CD1c-positive myeloid dendritic cell (primary cell): ENCODE data around the gene CASQ1.

Experiments
- DNase-seq: peaks from one replicate; pipeline ENCODE4 v3.0.0-alpha.2; 2016; ENCODE audit errors: extremely low spot score

The CASQ1 gene

GRCh38 chr1:160168609-160169369, 21.6 kb upstream of the CASQ1 start:
- no peak for DNase-seq

- DNase-seq, result peak; percentile 46
Observed at GRCh38 chr1:160169553-160170399, 20.6 kb upstream of the CASQ1 start.

GRCh38 chr1:160171354-160171753, 19.0 kb upstream of the CASQ1 start:
- DNase-seq, result no peak

DNA sequence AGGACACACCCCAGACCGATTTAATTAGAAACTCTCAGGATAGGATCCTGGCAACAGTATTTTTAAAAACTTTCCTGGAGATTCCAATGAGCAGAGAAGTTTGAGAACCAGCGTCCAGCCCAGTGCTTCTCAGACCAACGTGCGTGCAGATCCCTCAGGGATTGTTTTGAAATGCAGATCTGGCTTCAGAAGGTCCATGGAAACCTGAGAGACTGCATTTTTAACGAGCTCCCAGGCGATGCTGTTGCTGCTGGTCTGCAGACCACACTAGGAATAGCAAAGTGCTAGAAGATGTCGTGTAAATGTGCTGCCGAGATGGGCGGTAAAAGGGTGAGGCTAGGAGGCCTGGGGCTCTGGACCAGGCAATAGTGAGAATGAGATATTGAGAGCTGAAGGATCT, 18.4 kb upstream of the CASQ1 start:
- no peak for DNase-seq

DNA sequence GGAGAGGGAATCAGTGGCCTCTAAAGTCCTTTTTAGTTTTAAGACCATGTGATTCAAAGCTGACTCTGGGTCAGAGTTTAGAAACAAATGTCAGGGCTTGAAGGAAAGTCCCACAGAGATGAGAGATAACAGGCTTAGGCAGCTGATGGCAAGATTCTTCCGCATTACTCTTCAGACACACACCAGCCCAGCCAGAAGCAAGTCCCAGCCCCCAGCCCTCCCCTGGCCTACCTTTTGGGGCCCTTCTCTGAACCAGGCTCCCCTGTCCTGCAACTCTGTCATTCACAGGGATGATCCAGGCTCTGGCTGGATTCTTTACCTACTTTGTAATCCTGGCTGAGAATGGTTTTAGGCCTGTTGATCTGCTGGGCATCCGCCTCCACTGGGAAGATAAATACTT, 13.1 kb upstream of the CASQ1 start:
- DNase-seq, result no peak

DNA sequence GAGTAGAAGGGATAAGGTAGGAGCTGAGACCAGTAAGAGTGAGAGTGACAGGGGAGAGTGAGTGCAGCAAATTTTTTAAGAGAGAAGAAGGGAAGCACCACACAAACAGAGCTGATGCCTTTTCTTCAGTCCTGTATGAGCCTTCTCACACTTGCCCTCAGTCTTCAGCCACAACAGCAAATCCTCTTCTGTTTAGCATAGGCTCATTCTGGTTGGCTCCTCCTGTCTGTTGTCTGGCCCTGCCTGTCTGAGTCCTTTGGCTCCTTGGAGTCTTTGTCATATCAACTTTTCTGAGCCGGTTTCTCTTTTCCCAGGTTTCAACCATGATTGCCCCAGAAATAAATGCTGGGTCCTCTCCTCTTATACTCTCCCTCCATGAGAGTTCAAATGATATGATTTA, 12.7 kb upstream of the CASQ1 start:
- DNase-seq, result no peak

DNA sequence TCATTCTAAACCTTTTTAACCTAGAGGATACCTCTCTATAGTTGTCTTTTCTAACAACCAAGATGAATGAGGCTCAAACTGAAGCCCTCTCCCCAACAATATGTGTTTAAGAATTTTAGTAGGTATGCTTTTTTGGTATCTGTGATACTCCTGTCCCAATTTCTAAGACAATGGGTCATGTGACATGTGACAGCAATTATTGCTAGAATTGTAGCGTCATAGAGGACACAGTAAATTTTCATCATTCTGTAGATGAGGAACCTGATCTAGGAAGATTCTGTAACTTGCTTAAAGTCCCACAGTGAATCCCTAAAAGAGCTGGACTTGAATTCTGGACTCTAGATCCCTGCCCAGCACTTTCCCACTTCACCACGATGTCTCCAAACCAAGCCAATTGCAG, 11.6 kb upstream of the CASQ1 start:
- no peak for DNase-seq

DNA sequence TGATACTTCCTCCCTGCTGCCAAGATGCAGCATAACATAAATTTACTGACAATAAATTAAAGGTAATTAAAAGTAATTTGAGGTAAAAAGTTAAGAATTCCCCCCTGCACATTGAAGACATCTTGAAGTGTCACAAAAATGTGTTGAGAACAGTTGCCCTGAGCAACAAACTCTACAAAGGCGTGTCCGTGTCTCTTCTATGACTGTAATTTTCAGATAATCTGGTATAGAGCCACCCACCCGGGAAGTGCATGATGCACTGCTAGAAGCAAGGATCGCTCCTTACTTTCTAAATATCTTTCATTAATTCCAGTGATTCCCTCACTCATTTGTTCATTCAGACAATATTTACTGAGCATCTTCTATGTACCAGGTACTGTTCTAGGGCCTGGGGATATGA, 11.0 kb upstream of the CASQ1 start:
- DNase-seq, result no peak

DNA sequence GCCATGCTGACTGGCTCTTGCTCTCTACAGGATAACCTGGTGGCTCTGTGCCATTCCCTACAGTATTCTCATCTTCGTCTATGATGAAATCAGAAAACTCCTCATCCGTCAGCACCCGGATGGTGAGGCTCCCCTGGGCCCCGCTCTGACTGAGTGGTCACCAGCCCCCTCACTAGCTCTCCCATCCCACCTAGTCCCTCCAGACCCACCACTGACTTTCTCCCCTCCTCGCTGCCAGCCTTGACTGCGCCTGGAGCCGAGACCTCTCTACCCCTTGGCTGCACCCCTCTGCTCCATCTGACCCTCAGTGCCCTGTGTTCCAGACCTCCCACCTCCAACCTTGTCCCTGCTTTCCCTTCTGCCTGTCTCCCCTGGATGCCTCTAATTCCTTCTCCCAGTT, 4.1 kb upstream of the CASQ1 start:
- DNase-seq, result no peak

GRCh38 chr1:160186729-160187128, 3.6 kb upstream of the CASQ1 start:
- DNase-seq, result no peak

- no peak for DNase-seq
Observed at GRCh38 chr1:160187407-160187806, 3.0 kb upstream of the CASQ1 start.

DNA sequence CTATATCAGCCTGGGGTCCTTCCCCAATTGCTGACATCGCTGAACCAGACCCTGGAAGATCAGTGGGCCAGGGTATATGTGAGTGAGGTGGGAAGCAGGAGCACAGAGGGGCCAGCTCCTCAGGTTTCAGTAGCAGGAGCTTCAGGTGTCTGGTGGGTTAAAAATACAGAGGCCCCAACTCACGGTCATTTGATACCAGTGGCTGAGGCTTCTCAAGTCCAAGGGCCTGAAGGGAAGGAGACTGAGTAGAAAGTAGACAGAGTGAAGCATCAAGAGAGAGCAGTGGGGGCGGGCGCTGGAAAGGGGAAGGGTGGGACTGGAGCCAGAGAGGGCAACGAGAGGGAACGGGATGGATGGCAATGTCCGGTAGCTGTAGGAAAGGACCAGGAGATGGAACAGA, 2.0 kb upstream of the CASQ1 start:
- no peak for DNase-seq

DNA sequence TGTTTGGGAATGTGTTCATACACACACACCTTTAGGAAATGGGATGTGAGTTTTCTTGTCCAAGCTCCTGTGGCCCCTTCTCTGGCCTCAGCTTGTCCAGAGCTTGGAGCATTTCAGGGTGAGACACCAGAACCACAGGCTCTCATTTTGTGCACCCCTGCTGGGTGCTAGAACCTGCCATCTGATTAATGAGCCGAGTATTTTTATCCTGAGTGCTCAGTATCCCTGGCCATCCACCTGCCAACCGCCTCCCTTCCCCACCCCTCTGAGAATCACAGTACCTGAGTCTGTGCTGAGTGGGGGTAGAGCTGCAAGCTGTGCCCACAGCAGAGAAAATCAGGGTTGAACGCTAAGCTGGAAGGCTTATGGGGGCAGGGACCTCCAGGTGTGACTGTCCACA, 1.4 kb downstream of the CASQ1 start:
- DNase-seq, result no peak

GRCh38 chr1:160192234-160192633, 1.9 kb downstream of the CASQ1 start:
- DNase-seq, result no peak

- peak; percentile 93 for DNase-seq
Observed at GRCh38 chr1:160193091-160193819, 2.9 kb downstream of the CASQ1 start.

DNA sequence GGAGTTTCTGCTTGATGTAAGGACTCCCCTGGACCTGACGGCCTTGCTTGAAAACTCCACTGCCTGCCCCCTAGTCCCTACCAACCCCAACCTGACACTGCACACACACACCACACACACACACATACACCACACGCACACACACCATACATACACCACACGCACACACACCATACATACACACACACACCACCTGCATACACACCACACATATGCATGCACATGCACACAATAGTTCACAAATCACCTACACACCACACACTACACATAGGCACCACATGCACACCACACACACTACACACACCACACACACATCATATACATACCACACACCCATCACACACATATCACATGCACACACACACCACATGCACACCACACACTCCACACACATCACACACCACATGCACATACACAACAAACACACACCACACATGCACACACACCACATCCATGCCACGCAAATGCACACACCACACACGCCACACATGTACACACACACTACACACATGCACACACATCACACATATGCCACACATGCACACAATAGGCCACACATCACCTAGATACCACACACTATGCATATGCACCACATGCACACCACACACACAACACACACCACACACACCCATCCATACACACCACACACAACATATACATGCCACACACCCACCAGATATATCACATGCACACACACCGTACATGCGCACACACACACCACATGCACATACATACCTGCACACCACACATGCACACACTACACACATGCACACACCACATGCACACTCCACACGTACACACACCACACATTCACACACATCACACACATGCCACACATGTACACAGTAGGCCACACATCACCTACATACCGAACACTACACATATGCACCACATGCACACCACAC, 3.7 kb downstream of the CASQ1 start:
- DNase-seq, result no peak

- no peak for DNase-seq
Observed at GRCh38 chr1:160194737-160195059, 4.3 kb downstream of the CASQ1 start.

DNA sequence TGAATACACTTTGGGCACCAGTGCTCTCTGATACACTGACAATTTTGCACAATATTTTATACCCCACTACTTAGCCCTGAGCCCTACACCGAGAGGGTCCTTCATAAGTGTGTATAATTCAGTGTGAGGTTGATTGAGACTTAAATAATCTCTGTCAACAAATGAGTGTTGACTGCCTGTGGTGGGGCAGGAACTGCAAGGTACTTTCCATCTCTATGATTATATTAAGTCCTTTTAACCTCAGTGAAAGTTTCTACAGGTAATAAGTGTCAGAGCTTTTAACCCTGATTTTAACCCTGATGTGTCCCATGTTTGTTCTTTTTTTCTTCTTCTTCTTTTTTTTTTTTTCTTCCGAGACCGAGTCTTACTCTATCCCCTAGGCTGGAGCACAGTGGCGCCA, 5.8 kb downstream of the CASQ1 start:
- DNase-seq, result no peak

GRCh38 chr1:160197231-160197630, 6.9 kb downstream of the CASQ1 start:
- DNase-seq, result no peak

- peak; percentile 34 for DNase-seq
Observed at GRCh38 chr1:160200786-160201185, 10.4 kb downstream of the CASQ1 start.

- DNase-seq, result peak; percentile 84
Observed at GRCh38 chr1:160204526-160205241, 14.3 kb downstream of the CASQ1 start.
